Neural cell (in vitro differentiated cells): ENCODE results near the gene COL23A1.

Experiments
- CTCF ChIP-seq: fragments of 450-650 bp; IDR thresholded peaks from 2 replicates; pipeline ENCODE4 v1.5.1; 2014; ENCODE audit warnings: antibody characterized with exemption, mild to moderate bottlenecking, moderate library complexity; ENCODE audit not compliant: poor library complexity, severe bottlenecking
- EP300 ChIP-seq: fragments of 450-650 bp; conservative IDR thresholded peaks from 2 replicates; pipeline ENCODE4 v1.6.1; 2014; ENCODE audit warnings: antibody characterized with exemption, mild to moderate bottlenecking, moderate library complexity; ENCODE audit not compliant: poor library complexity, severe bottlenecking
- EZH2 ChIP-seq: fragments of 200-600, 300-800 bp; shearing (Covaris generic), sonication (generic); IDR thresholded peaks from 2 replicates; pipeline ENCODE4 v1.6.1; 2014; ENCODE audit warnings: antibody characterized with exemption, low read length, borderline replicate concordance, mild to moderate bottlenecking; ENCODE audit not compliant: insufficient read depth, poor library complexity, severe bottlenecking
- MXI1 ChIP-seq: fragments of 450-650 bp; conservative IDR thresholded peaks from 2 replicates; pipeline ENCODE4 v1.6.1; 2014; ENCODE audit warnings: antibody characterized with exemption, mild to moderate bottlenecking; ENCODE audit not compliant: poor library complexity, severe bottlenecking
- POLR2AphosphoS5 ChIP-seq: IDR thresholded peaks from 2 replicates; pipeline ENCODE4 v1.6.1; 2012
- RAD21 ChIP-seq: fragments of 450-650 bp; conservative IDR thresholded peaks from 2 replicates; pipeline ENCODE4 v1.6.1; 2014; ENCODE audit warnings: antibody characterized with exemption, mild to moderate bottlenecking, moderate library complexity
- SMC3 ChIP-seq: fragments of 450-650 bp; conservative IDR thresholded peaks from 2 replicates; pipeline ENCODE4 v1.6.1; 2014; ENCODE audit warnings: antibody characterized with exemption, mild to moderate bottlenecking, moderate library complexity; ENCODE audit not compliant: poor library complexity
- TAF1 ChIP-seq: IDR thresholded peaks from 2 replicates; pipeline ENCODE4 v1.6.1; 2012; ENCODE audit warnings: low read depth
- TF ChIP-seq, protein P1 (sequence below): IDR thresholded peaks from 2 replicates; pipeline ENCODE4 v1.6.1; 2012; ENCODE audit warnings: borderline replicate concordance

DNA sequence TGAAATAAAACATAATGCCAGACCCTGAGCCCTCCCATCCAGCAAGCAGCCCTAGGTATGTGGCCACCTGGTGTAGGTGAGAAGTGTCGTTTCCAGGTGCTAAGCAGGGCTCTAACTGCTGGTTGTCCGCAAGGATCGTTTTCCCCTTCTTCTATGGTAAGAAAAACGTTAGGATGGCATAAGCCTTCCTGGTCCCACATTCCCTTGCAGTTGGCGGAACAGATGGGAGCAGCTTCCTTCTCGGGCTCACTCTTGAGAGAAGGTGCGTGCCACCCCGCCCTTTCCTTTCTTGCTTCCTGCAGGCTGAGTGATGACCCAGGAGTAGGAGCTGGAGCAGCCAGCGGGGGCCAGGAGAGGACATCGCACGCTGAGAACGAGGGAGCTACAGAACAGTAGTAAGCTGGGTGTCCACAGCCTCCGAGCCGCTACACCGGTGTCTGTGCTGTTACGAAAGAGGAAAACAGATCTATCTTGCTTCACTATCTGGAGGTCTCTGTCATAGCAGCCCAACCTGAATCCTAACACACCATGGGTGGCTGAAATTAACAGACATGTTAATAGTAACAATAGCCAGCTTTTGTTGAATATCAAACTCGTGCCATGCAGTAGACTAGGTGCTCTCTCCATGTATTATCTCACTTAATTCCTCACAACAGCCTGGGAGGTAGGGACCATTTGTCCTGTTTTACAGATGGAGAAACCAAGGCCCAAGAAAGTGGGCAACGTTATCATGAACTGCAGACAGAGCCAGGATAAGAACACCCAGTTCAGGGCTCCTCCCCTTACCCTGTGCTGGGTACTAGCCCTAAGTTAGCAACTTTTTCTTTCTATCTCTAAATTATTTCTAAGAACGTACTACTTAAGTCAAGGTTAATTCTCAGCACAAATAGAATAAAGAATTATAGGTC lies 139.8 kb downstream of the COL23A1 start:
- no peak for TF ChIP-seq POLR2AphosphoS5
- no peak for TF ChIP-seq CTCF
- TF ChIP-seq EP300, result no peak
- no peak for TF ChIP-seq TAF1
- TF ChIP-seq EZH2, result no peak
- TF ChIP-seq, protein P1, sequence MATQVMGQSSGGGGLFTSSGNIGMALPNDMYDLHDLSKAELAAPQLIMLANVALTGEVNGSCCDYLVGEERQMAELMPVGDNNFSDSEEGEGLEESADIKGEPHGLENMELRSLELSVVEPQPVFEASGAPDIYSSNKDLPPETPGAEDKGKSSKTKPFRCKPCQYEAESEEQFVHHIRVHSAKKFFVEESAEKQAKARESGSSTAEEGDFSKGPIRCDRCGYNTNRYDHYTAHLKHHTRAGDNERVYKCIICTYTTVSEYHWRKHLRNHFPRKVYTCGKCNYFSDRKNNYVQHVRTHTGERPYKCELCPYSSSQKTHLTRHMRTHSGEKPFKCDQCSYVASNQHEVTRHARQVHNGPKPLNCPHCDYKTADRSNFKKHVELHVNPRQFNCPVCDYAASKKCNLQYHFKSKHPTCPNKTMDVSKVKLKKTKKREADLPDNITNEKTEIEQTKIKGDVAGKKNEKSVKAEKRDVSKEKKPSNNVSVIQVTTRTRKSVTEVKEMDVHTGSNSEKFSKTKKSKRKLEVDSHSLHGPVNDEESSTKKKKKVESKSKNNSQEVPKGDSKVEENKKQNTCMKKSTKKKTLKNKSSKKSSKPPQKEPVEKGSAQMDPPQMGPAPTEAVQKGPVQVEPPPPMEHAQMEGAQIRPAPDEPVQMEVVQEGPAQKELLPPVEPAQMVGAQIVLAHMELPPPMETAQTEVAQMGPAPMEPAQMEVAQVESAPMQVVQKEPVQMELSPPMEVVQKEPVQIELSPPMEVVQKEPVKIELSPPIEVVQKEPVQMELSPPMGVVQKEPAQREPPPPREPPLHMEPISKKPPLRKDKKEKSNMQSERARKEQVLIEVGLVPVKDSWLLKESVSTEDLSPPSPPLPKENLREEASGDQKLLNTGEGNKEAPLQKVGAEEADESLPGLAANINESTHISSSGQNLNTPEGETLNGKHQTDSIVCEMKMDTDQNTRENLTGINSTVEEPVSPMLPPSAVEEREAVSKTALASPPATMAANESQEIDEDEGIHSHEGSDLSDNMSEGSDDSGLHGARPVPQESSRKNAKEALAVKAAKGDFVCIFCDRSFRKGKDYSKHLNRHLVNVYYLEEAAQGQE, result no peak
- no peak for TF ChIP-seq MXI1
- no peak for TF ChIP-seq RAD21
- no peak for TF ChIP-seq SMC3
